Measurements from ENCODE around the gene RDH13. TPM values are rescaled to one million over a fixed set of nuclear protein-coding genes. Genes with fewer than 3 reads are reported as not detected.

Gene RDH13
- total RNA-seq, 1 donor, result 12.7 TPM

- Histone ChIP-seq H4K20me1 (ENCODE audit: insufficient read depth, low read length) (peaks cover 27% of the 10 kb centered on the region), H3K9me3 (ENCODE audit: low read depth, low read length) (no peaks in the 10 kb centered on the region), H3K4me2 (ENCODE audit: insufficient read depth, low read length) (peak overlapping the region; percentile 91), H3K4me1 (ENCODE audit: insufficient read depth, low read length) (peaks cover 12% of the 10 kb centered on the region), H3K27me3 (ENCODE audit: insufficient read depth, low read length) (peaks cover 59% of the 10 kb centered on the region), H3K36me3 (ENCODE audit: insufficient read depth, low read length) (no peaks in the 10 kb centered on the region), H3K79me2 (ENCODE audit: insufficient read depth, low read length) (no peaks in the 10 kb centered on the region), H3K27ac (ENCODE audit: low read depth, low read length) (no peak overlapping the region), H2AFZ (ENCODE audit: low read length) (no peak overlapping the region), H3K4me3 (ENCODE audit: insufficient read depth, low read length) (peak overlapping the region; percentile 75)
- TF ChIP-seq, protein P1, sequence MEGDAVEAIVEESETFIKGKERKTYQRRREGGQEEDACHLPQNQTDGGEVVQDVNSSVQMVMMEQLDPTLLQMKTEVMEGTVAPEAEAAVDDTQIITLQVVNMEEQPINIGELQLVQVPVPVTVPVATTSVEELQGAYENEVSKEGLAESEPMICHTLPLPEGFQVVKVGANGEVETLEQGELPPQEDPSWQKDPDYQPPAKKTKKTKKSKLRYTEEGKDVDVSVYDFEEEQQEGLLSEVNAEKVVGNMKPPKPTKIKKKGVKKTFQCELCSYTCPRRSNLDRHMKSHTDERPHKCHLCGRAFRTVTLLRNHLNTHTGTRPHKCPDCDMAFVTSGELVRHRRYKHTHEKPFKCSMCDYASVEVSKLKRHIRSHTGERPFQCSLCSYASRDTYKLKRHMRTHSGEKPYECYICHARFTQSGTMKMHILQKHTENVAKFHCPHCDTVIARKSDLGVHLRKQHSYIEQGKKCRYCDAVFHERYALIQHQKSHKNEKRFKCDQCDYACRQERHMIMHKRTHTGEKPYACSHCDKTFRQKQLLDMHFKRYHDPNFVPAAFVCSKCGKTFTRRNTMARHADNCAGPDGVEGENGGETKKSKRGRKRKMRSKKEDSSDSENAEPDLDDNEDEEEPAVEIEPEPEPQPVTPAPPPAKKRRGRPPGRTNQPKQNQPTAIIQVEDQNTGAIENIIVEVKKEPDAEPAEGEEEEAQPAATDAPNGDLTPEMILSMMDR (IDR thresholded peaks at IDR 0.05; ENCODE audit: extremely low read depth, low read depth, low read length), result no peak
- DNase-seq (ENCODE audit: insufficient read length, low spot score, missing footprints), result peak; percentile 90
Observed at GRCh38 chr19:55085923-55086715, 23.2 kb upstream of the RDH13 start.

DNA sequence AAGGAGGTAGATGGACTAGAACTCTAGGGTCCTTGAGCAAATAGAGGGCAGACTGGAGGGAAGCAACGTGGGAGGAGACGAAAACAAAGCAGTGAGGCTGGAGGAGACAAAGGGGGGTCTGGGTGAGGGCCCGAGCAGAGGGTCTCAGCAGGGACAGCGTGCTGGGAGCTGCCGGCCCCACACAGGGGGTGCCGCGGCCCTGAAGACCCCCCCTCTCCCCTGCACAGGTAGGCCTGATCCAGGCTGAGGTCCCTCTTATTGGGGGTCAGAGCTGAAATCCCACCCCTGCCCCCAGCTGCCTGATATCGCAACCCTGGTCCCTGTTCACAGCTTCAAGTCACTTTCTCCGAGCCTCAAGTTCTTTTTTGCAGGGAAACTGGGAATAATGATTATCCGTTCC, 21.5 kb upstream of the RDH13 start:
- H3K9me3 ChIP-seq (ENCODE audit: low read depth, low read length), result no peaks in the 10 kb centered on the region
- H2AFZ ChIP-seq (ENCODE audit: low read length), result no peak overlapping the region
- H3K27me3 ChIP-seq (ENCODE audit: insufficient read depth, low read length), result peaks cover 74% of the 10 kb centered on the region
- no peaks in the 10 kb centered on the region for H3K79me2 ChIP-seq (ENCODE audit: insufficient read depth, low read length)
- H3K4me1 ChIP-seq (ENCODE audit: insufficient read depth, low read length), result peaks cover 16% of the 10 kb centered on the region
- H3K4me2 ChIP-seq (ENCODE audit: insufficient read depth, low read length), result no peak overlapping the region
- peaks cover 19% of the 10 kb centered on the region for H4K20me1 ChIP-seq (ENCODE audit: insufficient read depth, low read length)
- peak; percentile 73 for DNase-seq (ENCODE audit: insufficient read length, low spot score, missing footprints)
- no peak overlapping the region for H3K4me3 ChIP-seq (ENCODE audit: insufficient read depth, low read length)
- H3K27ac ChIP-seq (ENCODE audit: low read depth, low read length), result no peak overlapping the region
- H3K36me3 ChIP-seq (ENCODE audit: insufficient read depth, low read length), result no peaks in the 10 kb centered on the region
- TF ChIP-seq, protein P1 (IDR thresholded peaks at IDR 0.05; ENCODE audit: extremely low read depth, low read depth, low read length), result no peak

DNA sequence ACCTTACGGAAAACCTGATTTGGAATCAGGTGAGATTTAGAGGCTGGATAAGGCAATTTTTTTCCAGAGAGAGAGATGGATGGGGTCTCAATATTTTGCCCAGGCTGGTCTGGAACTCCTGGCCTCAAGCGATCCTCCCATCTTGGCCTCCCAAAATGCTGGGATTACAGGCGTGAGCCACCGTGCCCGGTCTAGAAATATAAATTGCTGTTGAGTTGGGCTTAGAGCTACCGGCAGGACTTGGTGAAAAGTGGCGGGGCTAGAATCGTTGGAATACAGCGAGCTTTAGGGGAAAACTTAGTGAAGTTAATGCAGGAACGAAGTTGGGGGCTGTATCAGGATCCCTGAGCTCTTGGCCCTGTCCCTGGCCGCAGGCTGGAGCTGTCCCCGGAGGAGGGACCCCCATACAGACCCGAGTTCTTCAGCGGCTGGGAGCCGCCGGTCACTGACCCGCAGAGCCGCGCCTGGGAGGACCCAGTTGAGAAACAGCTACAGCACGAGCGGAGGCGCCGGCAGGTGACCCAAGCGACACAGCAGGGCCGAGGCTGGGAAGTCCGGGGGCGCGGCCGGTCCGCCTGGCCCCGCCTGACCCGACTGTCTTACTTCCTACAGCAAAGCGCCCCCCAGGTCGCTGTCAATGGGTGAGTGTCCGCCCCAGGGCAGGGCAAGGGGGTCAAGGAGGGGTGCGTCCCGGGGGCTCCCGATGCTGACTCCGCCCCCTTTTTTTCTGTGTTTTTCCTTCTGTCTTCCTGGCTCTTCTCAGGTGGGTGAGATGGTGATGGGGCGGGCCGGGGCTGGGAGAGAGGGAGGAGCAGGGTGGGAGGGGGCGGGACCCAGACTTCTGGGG, 20.3 kb upstream of the RDH13 start:
- peaks cover 16% of the 10 kb centered on the region for H3K4me1 ChIP-seq (ENCODE audit: insufficient read depth, low read length)
- no peaks in the 10 kb centered on the region for H3K36me3 ChIP-seq (ENCODE audit: insufficient read depth, low read length)
- H3K79me2 ChIP-seq (ENCODE audit: insufficient read depth, low read length), result no peaks in the 10 kb centered on the region
- H4K20me1 ChIP-seq (ENCODE audit: insufficient read depth, low read length), result peaks cover 13% of the 10 kb centered on the region
- H2AFZ ChIP-seq (ENCODE audit: low read length), result no peak overlapping the region
- H3K4me2 ChIP-seq (ENCODE audit: insufficient read depth, low read length), result no peak overlapping the region
- TF ChIP-seq, protein P1 (IDR thresholded peaks at IDR 0.05; ENCODE audit: extremely low read depth, low read depth, low read length), result no peak
- no peaks in the 10 kb centered on the region for H3K9me3 ChIP-seq (ENCODE audit: low read depth, low read length)
- H3K27ac ChIP-seq (ENCODE audit: low read depth, low read length), result no peak overlapping the region
- no peak overlapping the region for H3K4me3 ChIP-seq (ENCODE audit: insufficient read depth, low read length)
- peaks cover 75% of the 10 kb centered on the region for H3K27me3 ChIP-seq (ENCODE audit: insufficient read depth, low read length)
- DNase-seq (ENCODE audit: insufficient read length, low spot score, missing footprints), result peak; percentile 50
